ENCODE results near the gene EIF3I. TPM values are rescaled to one million over a fixed set of nuclear protein-coding genes. Genes with fewer than 3 reads are reported as not detected.
"Not testable (repeated sequence)": the region's sequence is repeated elsewhere in the genome, so short reads cannot be mapped to it uniquely, and the experiment has no call there.

The EIF3I gene
- total RNA-seq, 1 donor from 2014 or later: 297 TPM

DNA sequence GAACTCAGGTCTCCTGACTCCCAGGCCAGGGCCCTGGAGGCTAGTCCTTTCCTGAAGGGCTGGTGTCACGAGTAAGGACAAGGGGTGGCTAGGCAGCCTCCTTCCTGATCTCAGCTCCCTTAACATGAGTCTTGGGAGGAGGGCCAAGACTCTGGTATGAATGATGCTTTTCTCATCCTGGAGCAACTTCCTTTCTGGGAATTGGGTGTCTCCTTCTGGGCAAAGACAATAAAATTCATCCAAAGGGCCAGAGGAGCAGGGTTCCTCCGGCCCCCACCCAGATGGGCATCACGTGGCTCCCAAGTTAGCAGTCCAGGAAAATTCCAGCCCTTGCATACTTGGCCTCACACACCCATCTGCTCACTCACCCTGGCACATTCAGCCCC, 24.7 kb downstream of the EIF3I start, which contains the start of gene FAM167B:
Gene FAM167B (plus strand): TSS at position 335 of the 386 bp plus-strand sequence. CDS start 200 bp downstream, outside the sequence.
- Mint-ChIP-seq H3K27ac (peak within 1 kb of the TSS; percentile 95), H3K4me1 (ENCODE audit: low read depth) (peaks cover 40% of the 10 kb centered on the region)

GRCh38 chr1:32247452-32247851, 25.2 kb downstream of the EIF3I start:
- peaks cover 8% of the 10 kb centered on the region for H3K36me3 Mint-ChIP-seq (ENCODE audit: low read depth)
- H3K27ac Mint-ChIP-seq: peak overlapping the region; percentile 95
- no peaks in the 10 kb centered on the region for H3K27me3 Mint-ChIP-seq (ENCODE audit: insufficient read depth)
- H3K4me1 Mint-ChIP-seq (ENCODE audit: low read depth): peaks cover 46% of the 10 kb centered on the region
- no peaks in the 10 kb centered on the region for H3K9me3 Mint-ChIP-seq
- H3K4me3 Mint-ChIP-seq: no peak overlapping the region
- intact Hi-C loops (cut with micrococcal nuclease): no loop called here
- DNase-seq (ENCODE audit: low spot score): no peak

More for the DNA sequence above, 24.7 kb downstream of the EIF3I start, which contains the start of gene FAM167B:
- peaks cover 5% of the 10 kb centered on the region for H3K36me3 Mint-ChIP-seq (ENCODE audit: low read depth)
- intact Hi-C loops (cut with micrococcal nuclease): no loop called here
- DNase-seq (ENCODE audit: low spot score): no peak
- no peaks in the 10 kb centered on the region for H3K27me3 Mint-ChIP-seq (ENCODE audit: insufficient read depth)
- H3K4me3 Mint-ChIP-seq: peak within 1 kb of the TSS; percentile 35
- no peaks in the 10 kb centered on the region for H3K9me3 Mint-ChIP-seq

GRCh38 chr1:32247983-32248889, 26.0 kb downstream of the EIF3I start:
- Mint-ChIP-seq H3K4me1 (ENCODE audit: low read depth) (peaks cover 51% of the 10 kb centered on the region), H3K4me3 (peak overlapping the region; percentile 46), H3K27me3 (ENCODE audit: insufficient read depth) (no peaks in the 10 kb centered on the region), H3K9me3 (no peaks in the 10 kb centered on the region), H3K36me3 (ENCODE audit: low read depth) (peaks cover 14% of the 10 kb centered on the region), H3K27ac (peak overlapping the region; percentile 95)
- peak; percentile 73 for DNase-seq (ENCODE audit: low spot score)
- intact Hi-C loops (cut with micrococcal nuclease): loop anchor here (1.0 kb wide), 3 partner anchors 8 to 44 kb away; partner anchors contain the start of gene HDAC1

DNA sequence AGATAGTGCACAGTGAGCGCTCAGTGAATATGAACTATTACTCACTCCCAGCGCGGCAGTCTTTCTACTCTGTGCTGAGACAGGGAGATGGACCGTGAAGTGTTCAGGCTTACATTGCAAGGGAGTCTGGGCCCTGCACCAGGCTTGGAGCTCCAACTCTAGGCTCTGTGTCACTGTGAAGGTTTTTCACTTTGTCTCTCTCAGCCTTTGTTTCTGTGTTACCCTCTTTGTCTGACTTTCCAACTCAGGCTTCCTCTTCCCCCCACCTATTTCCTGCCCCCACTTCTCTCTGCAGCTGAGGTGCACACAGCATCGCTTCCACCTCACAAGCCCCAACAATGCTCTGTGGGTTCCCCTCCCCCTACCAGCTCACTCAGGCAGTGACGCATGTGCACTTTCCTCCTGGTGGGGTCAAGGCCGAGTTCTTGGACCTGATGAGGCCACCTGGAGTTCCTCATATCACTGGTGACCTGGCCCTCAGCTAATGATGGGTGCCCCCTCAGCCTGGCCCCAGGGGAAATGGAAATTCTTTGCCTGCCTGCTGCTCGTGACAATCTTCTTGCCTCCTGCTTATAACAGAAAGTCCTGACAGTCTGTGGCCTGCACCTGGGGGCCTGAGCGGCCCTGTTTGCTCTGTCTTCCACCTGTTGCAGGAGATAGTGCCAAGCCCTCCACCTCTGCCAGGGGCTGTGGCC, 27.8 kb downstream of the EIF3I start:
- Mint-ChIP-seq H3K36me3 (ENCODE audit: low read depth) (peaks cover 21% of the 10 kb centered on the region), H3K9me3 (no peaks in the 10 kb centered on the region), H3K27ac (peak overlapping the region; percentile 92), H3K4me1 (ENCODE audit: low read depth) (peaks cover 63% of the 10 kb centered on the region), H3K4me3 (peak overlapping the region; percentile 99), H3K27me3 (ENCODE audit: insufficient read depth) (no peaks in the 10 kb centered on the region)
- DNase-seq (ENCODE audit: low spot score): peak; percentile 78
- intact Hi-C loops (cut with micrococcal nuclease): loop anchor here (1.0 to 10.0 kb wide), 6 partner anchors 24 to 735 kb away; partner anchors contain the start of genes EIF3I, MARCKSL1 and TMEM234

- H3K36me3 Mint-ChIP-seq (ENCODE audit: low read depth): peaks cover 26% of the 10 kb centered on the region
- H3K27me3 Mint-ChIP-seq (ENCODE audit: insufficient read depth): no peaks in the 10 kb centered on the region
- H3K4me1 Mint-ChIP-seq (ENCODE audit: low read depth): peaks cover 70% of the 10 kb centered on the region
These were observed 28.9 kb downstream of the EIF3I start, which contains the start of gene LCK for GRCh38 chr1:32250893-32251716. LCK (plus strand) TSS chr1:32251265; CDS start chr1:32274330, 23,065 bp downstream.

DNA sequence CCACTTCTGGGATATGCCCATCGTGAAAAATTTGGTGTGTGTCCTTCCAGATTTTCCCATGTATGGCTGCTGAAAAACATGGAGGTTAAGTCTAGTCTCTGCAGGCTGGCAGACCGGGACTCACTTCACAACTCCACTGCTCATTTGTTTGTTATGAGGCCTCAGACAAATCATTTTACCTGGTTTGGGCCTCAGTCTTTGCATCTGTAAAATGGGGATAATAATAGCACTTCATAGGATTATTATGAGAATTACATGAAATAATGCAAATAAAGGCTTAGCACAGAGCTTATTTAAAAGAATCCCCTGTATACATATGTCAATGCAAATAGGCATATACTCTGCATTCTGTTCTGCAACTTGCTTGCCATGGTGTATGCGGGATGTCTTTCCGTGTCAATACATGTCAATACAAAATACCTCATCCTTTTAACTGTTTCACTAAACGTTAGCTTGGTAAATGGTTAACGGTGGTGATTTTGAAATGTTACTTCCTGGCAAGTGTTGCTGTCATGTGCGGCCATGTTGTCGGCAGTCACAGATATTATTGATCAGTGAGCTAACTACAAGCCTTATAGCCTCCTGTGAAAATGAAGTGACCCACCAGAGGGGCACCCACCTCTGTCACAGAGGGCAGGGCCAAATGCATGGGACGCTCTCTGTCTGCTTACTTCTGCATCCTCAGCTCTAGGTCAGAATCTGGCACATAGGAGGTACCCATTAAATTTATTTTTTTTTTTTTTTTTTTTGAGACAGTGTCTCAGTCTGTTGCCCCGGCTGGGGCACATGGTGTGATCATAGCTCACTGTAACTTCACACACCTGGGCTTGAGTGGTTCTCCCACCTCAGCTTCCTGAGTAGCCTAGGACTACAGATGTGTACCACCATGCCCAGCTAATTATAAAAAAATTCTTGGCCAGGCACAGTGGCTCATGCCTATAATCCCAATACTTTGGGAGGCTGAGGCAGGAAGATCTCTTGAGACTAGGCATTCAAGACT, 33.2 kb downstream of the EIF3I start:
- Mint-ChIP-seq H3K36me3 (ENCODE audit: low read depth) (peaks cover 37% of the 10 kb centered on the region), H3K4me1 (ENCODE audit: low read depth) (peaks cover 63% of the 10 kb centered on the region), H3K27me3 (ENCODE audit: insufficient read depth) (no peaks in the 10 kb centered on the region), H3K4me3 (peak overlapping the region; percentile 83), H3K27ac (peak overlapping the region; percentile 88), H3K9me3 (no peaks in the 10 kb centered on the region)
- intact Hi-C loops (cut with micrococcal nuclease): loop anchor here (1.0 to 10.0 kb wide), 2 partner anchors 8 to 729 kb away; no protein-coding TSS in a partner anchor
- peak; percentile 29 for DNase-seq (ENCODE audit: low spot score)

More at GRCh38 chr1:32250893-32251716, 28.9 kb downstream of the EIF3I start, which contains the start of gene LCK:
- Mint-ChIP-seq H3K9me3 (no peaks in the 10 kb centered on the region), H3K4me3 (peak within 1 kb of the TSS; percentile 99), H3K27ac (peak within 1 kb of the TSS; percentile 92)
- intact Hi-C loops (cut with micrococcal nuclease): loop anchor here (1.0 to 10.0 kb wide), 6 partner anchors 23 to 734 kb away; partner anchors contain the start of genes IQCC and MARCKSL1
- DNase-seq (ENCODE audit: low spot score): peak; percentile 53

DNA sequence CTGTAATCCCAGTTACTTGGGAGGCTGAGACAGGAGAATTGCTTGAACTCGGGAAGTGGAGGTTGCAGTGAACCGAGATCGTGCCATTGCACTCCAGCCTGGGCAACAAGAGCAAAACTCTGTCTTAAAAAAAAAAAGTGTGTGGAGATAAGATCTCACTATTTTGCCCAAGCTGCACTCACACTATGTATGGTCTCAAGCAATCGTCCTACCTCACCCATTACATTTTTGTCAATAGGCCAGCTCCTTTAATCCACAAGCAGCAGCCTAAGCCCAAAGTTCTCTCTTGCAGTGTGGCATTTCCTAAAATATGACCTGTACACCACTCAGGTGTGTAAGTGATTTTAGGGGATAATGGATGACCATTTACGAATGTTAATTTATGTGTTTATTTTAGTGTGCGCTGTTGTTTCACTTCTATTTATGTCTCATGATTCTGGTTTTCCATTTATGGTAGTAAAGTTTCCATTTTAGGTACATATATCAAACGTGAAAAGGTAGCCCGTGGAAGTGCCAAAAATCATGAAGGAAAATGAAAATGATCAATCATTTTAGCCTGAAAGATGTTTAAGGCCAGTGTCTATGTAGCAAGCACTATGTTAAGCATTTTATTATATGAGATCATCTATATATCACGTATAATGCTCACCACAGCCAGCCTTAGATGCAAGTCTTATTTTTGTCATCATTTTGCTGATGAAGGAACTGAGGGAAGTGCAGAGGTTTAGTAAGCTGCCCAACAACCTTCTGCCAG, 34.4 kb downstream of the EIF3I start:
- H3K4me1 Mint-ChIP-seq (ENCODE audit: low read depth): peaks cover 57% of the 10 kb centered on the region

GRCh38 chr1:32257227-32257508, 35.0 kb downstream of the EIF3I start:
- Mint-ChIP-seq H3K4me1 (ENCODE audit: low read depth) (peaks cover 52% of the 10 kb centered on the region), H3K9me3 (no peaks in the 10 kb centered on the region), H3K27me3 (ENCODE audit: insufficient read depth) (no peaks in the 10 kb centered on the region), H3K36me3 (ENCODE audit: low read depth) (peaks cover 36% of the 10 kb centered on the region), H3K27ac (peak overlapping the region; percentile 96), H3K4me3 (peak overlapping the region; percentile 77)
- intact Hi-C loops (cut with micrococcal nuclease): loop anchor here (10.0 kb wide), 1 partner anchor 728 kb away; no protein-coding TSS in a partner anchor
- no peak for DNase-seq (ENCODE audit: low spot score)

More for the DNA sequence above, 34.4 kb downstream of the EIF3I start:
- DNase-seq (ENCODE audit: low spot score): no peak
- Mint-ChIP-seq H3K27ac (peak overlapping the region; percentile 96), H3K27me3 (ENCODE audit: insufficient read depth) (no peaks in the 10 kb centered on the region), H3K9me3 (no peaks in the 10 kb centered on the region), H3K4me3 (peak overlapping the region; percentile 77), H3K36me3 (ENCODE audit: low read depth) (peaks cover 39% of the 10 kb centered on the region)
- intact Hi-C loops (cut with micrococcal nuclease): loop anchor here (10.0 kb wide), 1 partner anchor 728 kb away; no protein-coding TSS in a partner anchor

DNA sequence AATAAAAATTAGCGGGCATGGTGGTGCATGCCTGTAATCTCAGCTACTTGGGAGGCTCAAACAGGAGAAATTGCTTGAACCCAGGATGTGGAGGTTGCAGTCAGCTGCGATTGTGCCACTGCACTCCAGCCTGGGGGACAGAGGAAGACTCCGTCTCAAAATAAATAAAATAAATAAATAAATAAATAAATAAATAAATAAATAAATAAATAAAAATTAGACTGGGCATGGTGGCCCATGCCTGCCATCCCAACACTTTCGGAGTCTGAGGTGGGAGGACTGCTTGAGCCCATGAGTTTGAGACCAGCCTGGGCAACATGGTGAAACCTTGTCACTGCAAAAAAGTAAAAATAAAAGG, 41.0 kb downstream of the EIF3I start:
- not testable (repeated sequence) for H3K27ac Mint-ChIP-seq

GRCh38 chr1:32263744-32264143, 41.5 kb downstream of the EIF3I start:
- peak overlapping the region; percentile 49 for H3K4me3 Mint-ChIP-seq
- no peaks in the 10 kb centered on the region for H3K27me3 Mint-ChIP-seq (ENCODE audit: insufficient read depth)
- H3K27ac Mint-ChIP-seq: peak overlapping the region; percentile 82
- DNase-seq (ENCODE audit: low spot score): peak; percentile 8
- H3K4me1 Mint-ChIP-seq (ENCODE audit: low read depth): peaks cover 44% of the 10 kb centered on the region
- H3K9me3 Mint-ChIP-seq: no peaks in the 10 kb centered on the region
- intact Hi-C loops (cut with micrococcal nuclease): loop anchor here (1.0 kb wide), 1 partner anchor 8 kb away; no protein-coding TSS in a partner anchor
- H3K36me3 Mint-ChIP-seq (ENCODE audit: low read depth): peaks cover 26% of the 10 kb centered on the region

More for the DNA sequence above, 41.0 kb downstream of the EIF3I start:
- not testable (repeated sequence) for H3K4me3 Mint-ChIP-seq; H3K9me3 Mint-ChIP-seq; H3K27me3 Mint-ChIP-seq (ENCODE audit: insufficient read depth); DNase-seq (ENCODE audit: low spot score)
- Mint-ChIP-seq H3K4me1 (ENCODE audit: low read depth) (peaks cover 44% of the 10 kb centered on the region), H3K36me3 (ENCODE audit: low read depth) (peaks cover 26% of the 10 kb centered on the region)
- intact Hi-C loops (cut with micrococcal nuclease): loop anchor here (1.0 kb wide), 1 partner anchor 8 kb away; no protein-coding TSS in a partner anchor

Measured in activated T-helper 1 cell treated with anti-CD3 and anti-CD28 coated beads, Interleukin-12 subunit alpha, Interleukin-12 subunit beta, Interleukin-2, Interleukin-4 antibody, amounts not matched to agents 30 ng/mL and 10 ng/mL and 1 ng/mL, durations not matched to agents 14 hours and 24 hours and 36 hours (primary cell).